DOHH2 (cell line): Measurements from ENCODE around the gene TRIM66.

Source experiments
- H3F3A ChIP-seq: fragments of 200-600 bp; sonication (generic), shearing (Covaris generic); 2 replicates; pipeline ENCODE4 v1.6.0; 2016; ENCODE audit warnings: antibody characterized with exemption, mild to moderate bottlenecking; ENCODE audit not compliant: control insufficient read depth, insufficient read depth
- H3K27ac ChIP-seq: fragments of 200-600 bp; sonication (generic); 2 replicates; pipeline ENCODE4 v1.5.1; 2014; ENCODE audit warnings: low read depth, mild to moderate bottlenecking, low read length, moderate library complexity
- H3K27me3 ChIP-seq: fragments of 200-600 bp; sonication (generic); 2 replicates; pipeline ENCODE4 v1.6.1; 2014; ENCODE audit warnings: mild to moderate bottlenecking, low read length, mixed read lengths; ENCODE audit not compliant: control insufficient read depth
- H3K36me3 ChIP-seq: fragments of 200-600 bp; sonication (generic); 2 replicates; pipeline ENCODE4 v1.6.1; 2014; ENCODE audit warnings: mild to moderate bottlenecking, low read length, moderate library complexity, mixed read lengths; ENCODE audit not compliant: control insufficient read depth
- H3K4me1 ChIP-seq: fragments of 200-600 bp; sonication (generic); 2 replicates; pipeline ENCODE4 v1.6.1; 2014; ENCODE audit warnings: mild to moderate bottlenecking, low read length, mixed read lengths; ENCODE audit not compliant: control insufficient read depth
- H3K4me2 ChIP-seq: fragments of 200-600 bp; sonication (generic); 2 replicates; pipeline ENCODE4 v1.6.0; 2014; ENCODE audit warnings: mild to moderate bottlenecking, low read length, moderate library complexity
- H3K4me3 ChIP-seq: fragments of 200-600 bp; sonication (generic); 2 replicates; pipeline ENCODE4 v1.5.1; 2014; ENCODE audit warnings: mild to moderate bottlenecking, low read length, mixed read lengths
- H3K79me2 ChIP-seq: fragments of 200-600 bp; sonication (generic); 2 replicates; pipeline ENCODE4 v1.6.1; 2014; ENCODE audit warnings: mild to moderate bottlenecking, low read length, mixed read lengths; ENCODE audit not compliant: control insufficient read depth
- H3K9me2 ChIP-seq: fragments of 200-600 bp; sonication (generic); replicated peaks from 2 replicates; pipeline ENCODE4 v1.6.1; 2014; ENCODE audit warnings: mild to moderate bottlenecking, low read length, mixed read lengths; ENCODE audit not compliant: control insufficient read depth
- H3K9me3 ChIP-seq: fragments of 200-600 bp; sonication (generic); 2 replicates; pipeline ENCODE4 v1.6.1; 2014; ENCODE audit warnings: antibody characterized with exemption, low read length, mixed read lengths; ENCODE audit not compliant: control insufficient read depth, insufficient read depth
- H4K20me1 ChIP-seq: fragments of 200-600 bp; sonication (generic); 2 replicates; pipeline ENCODE4 v1.6.0; 2014; ENCODE audit warnings: low read depth, mild to moderate bottlenecking, antibody characterized with exemption, low read length, moderate library complexity; ENCODE audit not compliant: control insufficient read depth, insufficient read depth
- CTCF ChIP-seq: fragments of 200-600 bp; sonication (generic); IDR thresholded peaks from one replicate; pipeline ENCODE4 v1.5.1; 2014; ENCODE audit warnings: antibody characterized with exemption, mild to moderate bottlenecking, low read depth, low read length; ENCODE audit not compliant: poor library complexity, severe bottlenecking
- EZH2phosphoT487 ChIP-seq: fragments of 200-600 bp; sonication (generic); IDR thresholded peaks from 2 replicates; pipeline ENCODE4 v1.6.1; 2017; ENCODE audit warnings: borderline replicate concordance, mild to moderate bottlenecking, antibody characterized with exemption, low read length, moderate library complexity, mixed read lengths

TRIM66 gene

GRCh38 chr11:8686325-8686724, 3.9 kb upstream of the TRIM66 start:
- Histone ChIP-seq H3K4me2 (peak overlapping the region; percentile 93), H3F3A (peaks cover 65% of the 10 kb centered on the region), H3K4me1 (peaks cover 67% of the 10 kb centered on the region), H3K79me2 (peaks cover 68% of the 10 kb centered on the region), H3K36me3 (peaks cover 86% of the 10 kb centered on the region), H3K4me3 (peak overlapping the region; percentile 97), H3K27me3 (no peaks in the 10 kb centered on the region), H4K20me1 (peaks cover 13% of the 10 kb centered on the region), H3K9me2 (no peaks in the 10 kb centered on the region), H3K27ac (peak overlapping the region; percentile 100), H3K9me3 (no peaks in the 10 kb centered on the region)
- TF ChIP-seq EZH2phosphoT487 (no peak), CTCF (no peak)

GRCh38 chr11:8685820-8686219, 3.4 kb upstream of the TRIM66 start:
- Histone ChIP-seq H3K9me3 (no peaks in the 10 kb centered on the region), H3K4me1 (peaks cover 68% of the 10 kb centered on the region), H3K79me2 (peaks cover 67% of the 10 kb centered on the region), H3K9me2 (no peaks in the 10 kb centered on the region), H3K36me3 (peaks cover 81% of the 10 kb centered on the region), H3K27me3 (no peaks in the 10 kb centered on the region), H3F3A (peaks cover 65% of the 10 kb centered on the region), H3K27ac (peak overlapping the region; percentile 100), H3K4me2 (peak overlapping the region; percentile 93), H4K20me1 (peaks cover 13% of the 10 kb centered on the region), H3K4me3 (peak overlapping the region; percentile 97)
- TF ChIP-seq CTCF (no peak), EZH2phosphoT487 (no peak)

DNA sequence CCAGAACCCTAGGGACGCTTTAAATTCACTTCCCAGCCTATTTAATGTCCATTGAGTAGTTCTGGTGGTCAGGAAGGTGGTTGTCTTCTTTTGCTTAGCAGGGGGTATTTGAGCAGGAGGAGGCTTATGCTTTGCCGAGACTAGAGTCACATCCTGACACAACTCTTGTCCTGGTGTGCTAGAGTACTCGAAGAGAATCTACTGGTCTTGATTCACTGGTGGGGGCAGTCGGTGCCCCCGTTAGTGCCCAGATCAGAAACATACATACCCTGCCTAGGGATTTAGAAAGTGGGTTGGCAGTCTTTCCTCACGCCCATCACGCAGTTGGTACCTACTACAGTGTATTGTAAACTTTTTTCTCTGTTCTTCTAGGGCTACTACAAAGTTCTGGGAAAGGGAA, 2.8 kb upstream of the TRIM66 start:
- no peak for TF ChIP-seq EZH2phosphoT487
- TF ChIP-seq CTCF: no peak
- peaks cover 80% of the 10 kb centered on the region for H3K36me3 ChIP-seq
- no peaks in the 10 kb centered on the region for H3K27me3 ChIP-seq
- H3K9me2 ChIP-seq: no peaks in the 10 kb centered on the region
- peaks cover 13% of the 10 kb centered on the region for H4K20me1 ChIP-seq
- peak overlapping the region; percentile 97 for H3K4me3 ChIP-seq
- H3K79me2 ChIP-seq: peaks cover 61% of the 10 kb centered on the region
- peak overlapping the region; percentile 93 for H3K4me2 ChIP-seq
- peak overlapping the region; percentile 100 for H3K27ac ChIP-seq
- H3F3A ChIP-seq: peaks cover 68% of the 10 kb centered on the region
- H3K4me1 ChIP-seq: peaks cover 67% of the 10 kb centered on the region
- H3K9me3 ChIP-seq: no peaks in the 10 kb centered on the region
